Gastroesophageal sphincter (tissue), 3 donors: ENCODE measurements around the gene FAM53B.

Experiments
- CTCF ChIP-seq, 4 experiments: fragments of 200-600 bp in 2 of 4; fragments of 450-650 bp in 2 of 4; sonication (generic) in 1 of 4; IDR thresholded peaks; one replicate each; pipeline ENCODE4 v1.5.1; 2017 to 2019; ENCODE audit warnings: antibody characterized with exemption in 4 of 4, mild to moderate bottlenecking in 2 of 4, moderate library complexity in 2 of 4
- EP300 ChIP-seq: sonication (generic); formaldehyde crosslinking; IDR thresholded peaks from one replicate; pipeline ENCODE4 v1.6.1; 2017; ENCODE audit warnings: antibody characterized with exemption, mild to moderate bottlenecking
- POLR2A ChIP-seq, 2 donors: fragments of 450-650 bp; IDR thresholded peaks; one replicate each; pipeline ENCODE4 v1.6.1; 2017; ENCODE audit warnings: antibody characterized with exemption in 2 of 2, mild to moderate bottlenecking in 2 of 2, moderate library complexity in 1 of 2
- POLR2AphosphoS5 ChIP-seq: sonication (generic); formaldehyde crosslinking; IDR thresholded peaks from one replicate; pipeline ENCODE4 v1.6.1; 2017; ENCODE audit warnings: antibody characterized with exemption

DNA sequence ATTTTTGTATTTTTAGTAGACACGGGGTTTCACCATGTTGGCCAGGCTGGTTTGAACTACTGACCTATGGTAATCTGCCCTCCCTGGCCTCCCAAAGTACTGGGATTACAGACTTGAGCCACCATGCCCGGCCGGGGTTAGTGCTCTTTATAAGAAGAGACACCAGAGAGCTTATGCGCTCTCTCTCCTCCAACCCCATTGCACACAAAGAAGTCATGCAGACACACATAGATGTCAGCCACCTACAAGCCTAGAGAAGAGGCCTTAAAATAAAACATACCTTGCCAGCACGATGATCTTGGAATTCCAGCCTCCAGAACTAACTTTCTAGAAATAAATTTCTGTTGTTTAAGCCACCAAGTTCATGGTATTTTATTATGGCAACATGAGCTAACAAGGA, 10.0 kb upstream of the FAM53B start:
- TF ChIP-seq POLR2AphosphoS5 (no peak), CTCF (IDR thresholded peaks at IDR 0.05) (no peak), POLR2A (IDR thresholded peaks at IDR 0.05) (no peak), EP300 (no peak)
